Mucosa of descending colon (tissue), 3 donors: ENCODE results near the gene MACF1. TPM values are rescaled to one million over a fixed set of nuclear protein-coding genes. Genes with fewer than 3 reads are reported as not detected.

Source experiments
- ATAC-seq: fragments of 200-7000 bp; cut with Tn5 transposase; one replicate; pipeline ENCODE4 v1.9.1; 2020; ENCODE audit warnings: mild to moderate bottlenecking, moderate library complexity
- DNase-seq, 3 donors: peaks; one replicate each; pipeline ENCODE4 v3.0.0-alpha.2; 2020
- H3K36me3 ChIP-seq: fragments of 200-600 bp; one replicate; pipeline ENCODE4 v1.8.0; 2021; ENCODE audit warnings: low read depth, mild to moderate bottlenecking
- H3K4me1 ChIP-seq: fragments of 200-600 bp; one replicate; pipeline ENCODE4 v1.8.0; 2021; ENCODE audit warnings: low read depth, mild to moderate bottlenecking
- H3K4me3 ChIP-seq: fragments of 200-600 bp; one replicate; pipeline ENCODE4 v1.8.0; 2021; ENCODE audit warnings: mild to moderate bottlenecking
- H3K9me3 ChIP-seq: fragments of 200-600 bp; one replicate; pipeline ENCODE4 v1.8.0; 2021; ENCODE audit warnings: mild to moderate bottlenecking
- intact Hi-C, 2 donors: fragments of 100-400 bp; cut with DNase I in 1 of 2; cut with micrococcal nuclease in 1 of 2; formaldehyde crosslinking; loops; one replicate each; pipeline versions ENCODE4 v1.11.0 to v1.11.1; 2022; cut with DNase I, micrococcal nuclease
- total RNA-seq, 3 donors: library from RNA; stranded (reverse); fragmentation: NEBNext Ultra II Directional in 2 of 3; extraction: Animal tissue kit (Norgen Biotek cat#: 25700) in 2 of 3; gene quantifications; one replicate each; pipeline versions ENCODE4 v1.2.1 to v1.2.4, GENCODE V29; 2021 to 2023
- TF ChIP-seq, protein P1 (sequence below): fragments of 200-600 bp; IDR thresholded peaks from one replicate; pipeline ENCODE4 v1.8.0; 2022; ENCODE audit warnings: antibody characterized with exemption, mild to moderate bottlenecking
- donor health status: DM: no; HTN: no; CAD: no; lungs with moderate emphysema.
- donor health status: DM: no; HTN: no; CAD: no.
- donor health status: DM: no; HTN: yes; CAD: no.

Gene MACF1
- total RNA-seq, 3 donors from 2014 or later, result 146 to 362 (median 156) TPM

GRCh38 chr1:39195166-39196111 is 9.1 kb upstream of the MACF1 start:
- peak; percentile 19 for ATAC-seq
- intact Hi-C loops, result loop anchor here in 1 of 2 donors (10.0 kb wide), 1 partner anchor 59 kb away; no protein-coding TSS in a partner anchor

GRCh38 chr1:39196244-39197215 is 8.0 kb upstream of the MACF1 start:
- no peaks in the 10 kb centered on the region for H3K9me3 ChIP-seq
- DNase-seq, result no peak
- intact Hi-C loops, result loop anchor here in 1 of 2 donors (10.0 kb wide), 1 partner anchor 58 kb away; no protein-coding TSS in a partner anchor
- H3K4me1 ChIP-seq, result peaks cover 11% of the 10 kb centered on the region
- H3K4me3 ChIP-seq, result no peak overlapping the region
- ATAC-seq, result peak; percentile 63
- H3K36me3 ChIP-seq, result no peaks in the 10 kb centered on the region
- TF ChIP-seq, protein P1, sequence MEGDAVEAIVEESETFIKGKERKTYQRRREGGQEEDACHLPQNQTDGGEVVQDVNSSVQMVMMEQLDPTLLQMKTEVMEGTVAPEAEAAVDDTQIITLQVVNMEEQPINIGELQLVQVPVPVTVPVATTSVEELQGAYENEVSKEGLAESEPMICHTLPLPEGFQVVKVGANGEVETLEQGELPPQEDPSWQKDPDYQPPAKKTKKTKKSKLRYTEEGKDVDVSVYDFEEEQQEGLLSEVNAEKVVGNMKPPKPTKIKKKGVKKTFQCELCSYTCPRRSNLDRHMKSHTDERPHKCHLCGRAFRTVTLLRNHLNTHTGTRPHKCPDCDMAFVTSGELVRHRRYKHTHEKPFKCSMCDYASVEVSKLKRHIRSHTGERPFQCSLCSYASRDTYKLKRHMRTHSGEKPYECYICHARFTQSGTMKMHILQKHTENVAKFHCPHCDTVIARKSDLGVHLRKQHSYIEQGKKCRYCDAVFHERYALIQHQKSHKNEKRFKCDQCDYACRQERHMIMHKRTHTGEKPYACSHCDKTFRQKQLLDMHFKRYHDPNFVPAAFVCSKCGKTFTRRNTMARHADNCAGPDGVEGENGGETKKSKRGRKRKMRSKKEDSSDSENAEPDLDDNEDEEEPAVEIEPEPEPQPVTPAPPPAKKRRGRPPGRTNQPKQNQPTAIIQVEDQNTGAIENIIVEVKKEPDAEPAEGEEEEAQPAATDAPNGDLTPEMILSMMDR, result no peak

More at GRCh38 chr1:39195166-39196111, 9.1 kb upstream of the MACF1 start:
- TF ChIP-seq, protein P1, result no peak
- peaks cover 12% of the 10 kb centered on the region for H3K4me1 ChIP-seq
- H3K9me3 ChIP-seq, result no peaks in the 10 kb centered on the region
- H3K36me3 ChIP-seq, result no peaks in the 10 kb centered on the region
- no peak overlapping the region for H3K4me3 ChIP-seq
- DNase-seq, result no peak

DNA sequence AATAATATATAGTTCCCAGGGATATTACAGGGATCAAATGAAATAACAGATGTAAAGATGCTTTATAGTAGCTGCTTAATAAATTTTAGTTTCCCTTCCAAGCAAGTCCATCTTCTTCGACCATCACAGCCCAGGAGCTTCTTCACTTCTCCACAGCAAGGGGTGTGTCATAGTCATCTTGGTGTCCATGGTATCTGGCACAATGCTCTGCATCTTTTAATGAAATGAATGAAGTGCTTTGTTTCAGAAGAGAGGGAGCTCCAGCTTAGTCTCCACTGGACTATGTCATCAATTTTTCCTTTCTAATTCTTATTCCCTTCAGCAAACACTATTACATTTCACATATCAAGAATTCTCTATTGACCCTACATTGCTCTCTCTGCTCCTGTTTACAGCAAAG is 4.9 kb upstream of the MACF1 start:
- intact Hi-C loops, result loop anchor here in 1 of 2 donors (10.0 kb wide), 1 partner anchor 55 kb away; no protein-coding TSS in a partner anchor
- ATAC-seq (no peak), DNase-seq (no peak)
- Histone ChIP-seq H3K9me3 (no peaks in the 10 kb centered on the region), H3K4me1 (peaks cover 8% of the 10 kb centered on the region), H3K4me3 (no peak overlapping the region), H3K36me3 (no peaks in the 10 kb centered on the region)
- TF ChIP-seq, protein P1, result no peak

GRCh38 chr1:39205102-39205780 is 746 bp downstream of the MACF1 start:
- TF ChIP-seq, protein P1, result no peak
- H3K9me3 ChIP-seq, result no peaks in the 10 kb centered on the region
- intact Hi-C loops, result loop anchor here in 1 of 2 donors (5.0 kb wide), 1 partner anchor 57 kb away; no protein-coding TSS in a partner anchor
- no peak overlapping the region for H3K4me3 ChIP-seq
- H3K36me3 ChIP-seq, result no peaks in the 10 kb centered on the region
- ATAC-seq, result peak; percentile 80
- H3K4me1 ChIP-seq, result no peaks in the 10 kb centered on the region
- peak in 1 of 3 donors; percentile 44 for DNase-seq
